ENCODE results near the gene BMP6.

DNA sequence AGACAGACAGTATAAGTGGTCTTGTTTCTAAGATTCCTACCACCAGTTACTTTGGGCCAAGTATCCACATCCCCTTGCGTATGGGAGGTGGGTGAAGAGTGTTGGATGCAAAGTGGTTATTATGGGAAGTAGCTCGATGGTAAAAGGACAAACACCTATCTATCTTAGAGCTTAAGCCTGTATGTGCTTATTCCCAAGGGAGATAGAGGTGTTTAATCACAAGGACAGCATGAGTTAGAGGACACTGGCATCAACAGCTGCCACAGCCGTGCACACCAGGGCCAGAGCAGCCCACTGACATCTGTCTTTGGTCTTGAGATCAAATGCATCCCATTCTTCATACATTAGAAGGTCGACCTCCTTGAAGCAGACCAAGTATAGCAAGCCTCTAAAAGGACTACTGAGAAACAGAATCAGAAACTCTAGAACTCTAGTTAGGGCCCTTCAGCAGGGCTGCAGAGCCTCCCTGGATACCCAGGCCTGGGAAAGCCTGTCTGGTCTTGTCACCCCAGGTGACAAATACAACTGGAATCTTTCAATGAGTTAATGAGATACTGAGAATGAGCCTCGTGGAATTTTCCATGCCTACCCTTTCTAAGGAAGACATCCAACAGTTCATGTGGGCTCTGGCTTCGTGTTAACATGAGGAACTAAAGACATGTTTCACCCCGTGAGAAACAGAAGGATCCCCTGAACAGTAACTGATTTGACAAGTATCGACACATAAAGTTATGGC is 156.0 kb downstream of the BMP6 start:
- TF ChIP-seq ZFX (IDR thresholded peaks at IDR 0.05; ENCODE audit: borderline replicate concordance) = no peak
- TF ChIP-seq, protein P1, sequence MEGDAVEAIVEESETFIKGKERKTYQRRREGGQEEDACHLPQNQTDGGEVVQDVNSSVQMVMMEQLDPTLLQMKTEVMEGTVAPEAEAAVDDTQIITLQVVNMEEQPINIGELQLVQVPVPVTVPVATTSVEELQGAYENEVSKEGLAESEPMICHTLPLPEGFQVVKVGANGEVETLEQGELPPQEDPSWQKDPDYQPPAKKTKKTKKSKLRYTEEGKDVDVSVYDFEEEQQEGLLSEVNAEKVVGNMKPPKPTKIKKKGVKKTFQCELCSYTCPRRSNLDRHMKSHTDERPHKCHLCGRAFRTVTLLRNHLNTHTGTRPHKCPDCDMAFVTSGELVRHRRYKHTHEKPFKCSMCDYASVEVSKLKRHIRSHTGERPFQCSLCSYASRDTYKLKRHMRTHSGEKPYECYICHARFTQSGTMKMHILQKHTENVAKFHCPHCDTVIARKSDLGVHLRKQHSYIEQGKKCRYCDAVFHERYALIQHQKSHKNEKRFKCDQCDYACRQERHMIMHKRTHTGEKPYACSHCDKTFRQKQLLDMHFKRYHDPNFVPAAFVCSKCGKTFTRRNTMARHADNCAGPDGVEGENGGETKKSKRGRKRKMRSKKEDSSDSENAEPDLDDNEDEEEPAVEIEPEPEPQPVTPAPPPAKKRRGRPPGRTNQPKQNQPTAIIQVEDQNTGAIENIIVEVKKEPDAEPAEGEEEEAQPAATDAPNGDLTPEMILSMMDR (IDR thresholded peaks at IDR 0.05) = no peak

All from 22Rv1 (cell line).